Endothelial cell of umbilical vein (primary cell): Measurements from ENCODE around the gene C17orf58. TPM values are rescaled to one million over a fixed set of nuclear protein-coding genes. Genes with fewer than 3 reads are reported as not detected.

ENCODE experiments used
- BruUV-seq: library from RNA; stranded (reverse); fragments of 400-500 nt; replicated peaks from 2 replicates; lab custom pipeline; 2021; lab: Mats Ljungman, UMichigan
- CTCF ChIA-PET: fragments of 300-600, 350-600 bp; sonication (Branson Sonifier 250); formaldehyde crosslinking; loops from one replicate; lab custom pipeline; 2021; ENCODE audit warnings: antibody characterized with exemption, inconsistent platforms; lab: Charles Lee
- POLR2A ChIA-PET: fragments of 300-600, 350-600 bp; sonication (Branson Sonifier 250); formaldehyde crosslinking; loops from one replicate; lab custom pipeline; 2021; ENCODE audit warnings: antibody characterized with exemption, inconsistent platforms; lab: Charles Lee
- DNase-seq: peaks from one replicate; pipeline ENCODE4 v3.0.0-alpha.2; 2011; ENCODE audit warnings: low read depth, low spot score
- FAIRE-seq: peaks from 2 replicates; lab custom pipeline; 2011; peaks lifted over from hg19 to GRCh38; lab: Jason Lieb, UNC
- H2AFZ ChIP-seq: 2 replicates; pipeline ENCODE4 v1.6.0; 2012; ENCODE audit warnings: low read depth, low read length, control low read depth, inconsistent platforms
- H3K27ac ChIP-seq: 2 replicates; pipeline ENCODE4 v1.5.1; 2011; ENCODE audit warnings: low read depth, mild to moderate bottlenecking, control low read depth, low read length, moderate library complexity; ENCODE audit not compliant: insufficient read depth
- H3K27me3 ChIP-seq, 2 experiments: 2 replicates each; pipeline versions ENCODE4 v1.6.0 to v1.6.1; 2011; ENCODE audit warnings: low read length in 2 of 2, mixed read lengths in 1 of 2; ENCODE audit not compliant: control insufficient read depth in 2 of 2, insufficient read depth in 2 of 2
- H3K36me3 ChIP-seq, 2 experiments: 2 replicates in 1 of 2; 3 replicates in 1 of 2; pipeline ENCODE4 v1.5.1; 2011; ENCODE audit warnings: low read length in 2 of 2, mild to moderate bottlenecking in 1 of 2, moderate library complexity in 1 of 2; ENCODE audit not compliant: control insufficient read depth in 2 of 2, insufficient read depth in 2 of 2; ENCODE audit errors: extremely low read depth in 1 of 2
- H3K4me1 ChIP-seq: 3 replicates; pipeline ENCODE4 v1.5.1; 2011; ENCODE audit warnings: mild to moderate bottlenecking, low read length; ENCODE audit not compliant: control insufficient read depth, insufficient read depth; ENCODE audit errors: extremely low read depth
- H3K4me2 ChIP-seq: 2 replicates; pipeline ENCODE4 v1.6.1; 2011; ENCODE audit warnings: low read length, control low read depth, mixed read lengths; ENCODE audit not compliant: insufficient read depth
- H3K4me3 ChIP-seq, 3 experiments: fragments of 200-600 bp in 1 of 3; sonication (generic), shearing (Covaris generic) in 1 of 3; replicated peaks in 1 of 3; 2 replicates each; pipeline ENCODE4 v1.5.1; 2011 to 2016; ENCODE audit warnings: control low read depth in 3 of 3, low read length in 3 of 3, mild to moderate bottlenecking in 2 of 3, inconsistent platforms in 1 of 3, low read depth in 1 of 3, moderate library complexity in 1 of 3; ENCODE audit not compliant: insufficient read depth in 1 of 3
- H3K79me2 ChIP-seq: 2 replicates; pipeline ENCODE4 v1.6.0; 2012; ENCODE audit warnings: low read length, inconsistent platforms; ENCODE audit not compliant: control insufficient read depth, insufficient read depth
- H3K9ac ChIP-seq: replicated peaks from 2 replicates; pipeline ENCODE3; 2011; ENCODE audit warnings: low read length, control low read depth; ENCODE audit not compliant: insufficient read depth; ENCODE audit errors: extremely low read depth
- H3K9me1 ChIP-seq: replicated peaks from 3 replicates; pipeline ENCODE4 v1.6.0; 2011; ENCODE audit warnings: mild to moderate bottlenecking, low read length; ENCODE audit not compliant: control insufficient read depth, insufficient read depth; ENCODE audit errors: extremely low read depth
- H3K9me3 ChIP-seq: replicated peaks from 2 replicates; pipeline ENCODE4 v1.5.1; 2012; ENCODE audit warnings: low read length, inconsistent platforms; ENCODE audit not compliant: control insufficient read depth, insufficient read depth
- H4K20me1 ChIP-seq: replicated peaks from 2 replicates; pipeline ENCODE3; 2011; ENCODE audit warnings: mild to moderate bottlenecking, low read length; ENCODE audit not compliant: control insufficient read depth, insufficient read depth; ENCODE audit errors: extremely low read depth
- CTCF ChIP-seq, 2 donors: IDR thresholded peaks; 1 replicate in 1 of 2; 2 replicates in 1 of 2; pipeline ENCODE4 v1.5.1; 2011; ENCODE audit warnings: low read length in 2 of 2, mild to moderate bottlenecking in 2 of 2, moderate library complexity in 2 of 2, control low read depth in 1 of 2, inconsistent platforms in 1 of 2, low read depth in 1 of 2; ENCODE audit not compliant: insufficient read depth in 1 of 2; ENCODE audit errors: extremely low read depth in 1 of 2
- EZH2 ChIP-seq: IDR thresholded peaks from 2 replicates; pipeline ENCODE4 v1.6.1; 2012; ENCODE audit warnings: borderline replicate concordance, low read depth, mild to moderate bottlenecking, moderate library complexity, low read length, inconsistent platforms; ENCODE audit not compliant: severe bottlenecking
- FOS ChIP-seq: IDR thresholded peaks from 2 replicates; pipeline ENCODE4 v1.6.1; 2011; ENCODE audit warnings: mild to moderate bottlenecking, low read length, moderate library complexity, borderline replicate concordance; ENCODE audit not compliant: insufficient read depth
- GATA2 ChIP-seq: IDR thresholded peaks from 2 replicates; pipeline ENCODE4 v1.7.0; 2011; ENCODE audit warnings: low read depth, mild to moderate bottlenecking, moderate library complexity, mixed read lengths, low read length; ENCODE audit not compliant: insufficient read length, insufficient read depth
- JUN ChIP-seq: IDR thresholded peaks from 2 replicates; pipeline ENCODE4 v1.6.1; 2011; ENCODE audit warnings: borderline replicate concordance, low read depth; ENCODE audit not compliant: insufficient read length, insufficient read depth
- MYC ChIP-seq: IDR thresholded peaks from one replicate; pipeline ENCODE4 v1.6.1; 2011; ENCODE audit warnings: mild to moderate bottlenecking, low read depth, low read length
- POLR2A ChIP-seq: IDR thresholded peaks from 2 replicates; pipeline ENCODE4 v1.6.1; 2012; ENCODE audit warnings: low read depth, mild to moderate bottlenecking, control low read depth, low read length
- POLR2AphosphoS5 ChIP-seq: IDR thresholded peaks from 2 replicates; pipeline ENCODE4 v1.6.1; 2012; ENCODE audit warnings: low read depth, mild to moderate bottlenecking, control low read depth, low read length, moderate library complexity; ENCODE audit not compliant: insufficient read depth
- dilution Hi-C: fragments of 300-500 bp; cut with MboI; formaldehyde crosslinking; loops from one replicate; pipeline ENCODE4 v1.15.0; 2019; ENCODE audit warnings: low sequenced_read_pairs; ENCODE audit not compliant: extremely low pct_ligation_motif_present
- intact Hi-C: fragments of 100-400 bp; cut with micrococcal nuclease; formaldehyde crosslinking; loops from one replicate; pipeline ENCODE4 v1.10.0; 2022
- polyA plus RNA-seq, 4 experiments: library from polyadenylated mRNA; depleted of rRNA in 3 of 4; stranded (reverse) in 3 of 4; unstranded in 1 of 4; fragments of >200 nt; gene quantifications; 2 replicates each; pipeline versions ENCODE4 v1.2.1 to v1.2.3, GENCODE V29; 2011 to 2012; ENCODE audit warnings: missing spikeins in 1 of 4
- total RNA-seq: library from RNA; stranded (reverse); gene quantifications from 2 replicates; pipeline ENCODE4 v1.2.3, GENCODE V29; 2021
- TF ChIP-seq, protein P1 (sequence below): IDR thresholded peaks from 2 replicates; pipeline ENCODE4 v1.6.1; 2011; ENCODE audit not compliant: insufficient read depth, insufficient read length

Gene C17orf58
- total and polyA plus RNA-seq, 2 donors (not counting 3 experiments of a cell fraction or from before 2014, with no cell fraction given), result 24.5 to 35.5 TPM

DNA sequence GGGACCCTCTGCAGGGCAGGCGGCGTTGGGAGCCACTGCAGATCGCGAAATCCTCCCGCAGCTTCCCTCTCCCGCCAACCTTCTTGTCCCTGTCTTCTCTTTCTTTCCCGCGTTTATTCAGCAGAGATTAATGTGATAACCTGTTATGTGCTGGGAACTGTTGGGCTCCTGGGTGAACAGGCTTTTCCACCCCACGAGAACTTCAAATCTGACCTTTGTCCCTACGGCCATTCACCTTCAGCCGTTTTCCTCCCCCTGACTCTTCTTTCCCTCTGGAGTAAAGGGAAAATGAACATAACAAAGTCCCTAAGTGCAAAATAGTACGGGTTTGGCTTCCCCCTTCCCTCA is 24.1 kb upstream of the C17orf58 start:
- ChIA-PET CTCF (interaction anchor here (0.8 to 1.7 kb wide), 9 partner anchors 9 to 437 kb away, joined by 3 to 13 read pairs (median 7); partner anchors contain the start of genes C17orf58, KPNA2 and WIPI1), POLR2A (no interaction called here)
- FAIRE-seq (no peak), DNase-seq (peak; percentile 29)
- Histone ChIP-seq H3K9me3 (no peaks in the 10 kb centered on the region), H3K36me3 (no peaks in the 10 kb centered on the region), H3K79me2 (no peaks in the 10 kb centered on the region), H3K9ac (peak overlapping the region; percentile 61), H3K27me3 (peaks cover 0 to 3% of the 10 kb centered on the region in 2 experiments), H4K20me1 (no peaks in the 10 kb centered on the region), H3K27ac (peak overlapping the region; percentile 25), H3K4me1 (peaks cover 7% of the 10 kb centered on the region), H3K9me1 (no peaks in the 10 kb centered on the region), H3K4me2 (peak overlapping the region; percentile 69), H2AFZ (peak overlapping the region; percentile 87), H3K4me3 (peak overlapping the region; percentile 37 to 54 (median 38))
- BruUV-seq, result TSS peak; percentile 36
- intact Hi-C loops, result loop anchor here (1.0 kb wide), 3 partner anchors 15 to 33 kb away; partner anchors contain the start of gene KPNA2
- dilution Hi-C loops, result no loop called here
- TF ChIP-seq JUN (no peak), EZH2 (no peak), FOS (no peak), POLR2A (no peak), CTCF (IDR thresholded peaks at IDR 0.05; ENCODE audit: extremely low read depth in 1 of 2, insufficient read depth in 1 of 2, low read depth in 1 of 2, low read length in 2 of 2) (no peak), GATA2 (no peak), MYC (no peak), POLR2AphosphoS5 (no peak)
- TF ChIP-seq, protein P1, sequence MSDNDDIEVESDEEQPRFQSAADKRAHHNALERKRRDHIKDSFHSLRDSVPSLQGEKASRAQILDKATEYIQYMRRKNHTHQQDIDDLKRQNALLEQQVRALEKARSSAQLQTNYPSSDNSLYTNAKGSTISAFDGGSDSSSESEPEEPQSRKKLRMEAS, result no peak
